GM21447 (cell line): Measurements from ENCODE around the gene NOTUM.

Experiments
- ATAC-seq: cut with Tn5 transposase; IDR thresholded peaks from one replicate; pipeline ENCODE4 v1.9.1; 2021; ENCODE audit not compliant: unreplicated experiment

The NOTUM gene

DNA sequence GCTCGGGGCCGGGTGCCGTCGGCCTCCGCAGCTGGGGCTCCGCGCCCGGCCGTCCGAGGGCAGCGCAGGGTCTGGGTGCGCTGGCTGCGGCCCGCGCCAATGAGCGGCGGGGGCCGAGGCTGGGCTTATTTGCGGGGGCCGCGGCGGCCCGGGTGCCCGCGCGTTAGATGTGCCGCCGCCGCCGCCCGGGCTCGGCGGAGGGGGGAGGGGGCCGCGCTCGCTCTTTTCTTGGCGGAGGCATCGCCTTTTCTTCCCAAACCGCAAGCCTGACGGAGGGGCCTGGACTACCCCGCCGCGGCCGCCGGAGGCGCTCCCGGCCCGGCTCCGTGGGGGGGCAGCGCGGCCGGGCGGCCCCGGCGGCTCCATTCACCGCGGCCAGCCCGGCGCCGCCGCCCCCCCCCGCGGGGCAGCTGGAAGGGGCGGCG, at the start of gene NOTUM:
Gene NOTUM (minus strand): TSS at position 101 of the 425 bp plus-strand sequence. CDS start 278 bp downstream, outside the sequence.
- ATAC-seq, result no peak

DNA sequence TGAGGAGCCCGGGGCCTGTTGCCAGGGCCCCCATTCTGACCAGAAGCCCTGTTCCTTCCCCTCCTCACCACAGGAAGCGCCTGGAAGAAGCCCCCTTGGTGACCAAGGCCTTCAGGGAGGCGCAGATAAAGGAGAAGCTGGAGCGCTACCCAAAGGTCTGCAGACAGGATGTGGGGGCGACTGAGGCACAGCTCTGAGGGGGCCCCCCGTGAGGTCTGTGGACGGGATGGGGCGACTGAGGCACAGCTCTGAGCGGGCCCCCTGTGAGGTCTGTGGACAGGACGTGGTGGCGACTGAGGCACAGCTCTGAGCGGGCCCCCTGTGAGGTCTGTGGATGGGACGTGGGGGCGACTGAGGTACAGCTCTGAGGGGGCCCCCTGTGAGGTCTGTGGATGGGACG, 48.4 kb upstream of the NOTUM start:
- ATAC-seq, result no peak

DNA sequence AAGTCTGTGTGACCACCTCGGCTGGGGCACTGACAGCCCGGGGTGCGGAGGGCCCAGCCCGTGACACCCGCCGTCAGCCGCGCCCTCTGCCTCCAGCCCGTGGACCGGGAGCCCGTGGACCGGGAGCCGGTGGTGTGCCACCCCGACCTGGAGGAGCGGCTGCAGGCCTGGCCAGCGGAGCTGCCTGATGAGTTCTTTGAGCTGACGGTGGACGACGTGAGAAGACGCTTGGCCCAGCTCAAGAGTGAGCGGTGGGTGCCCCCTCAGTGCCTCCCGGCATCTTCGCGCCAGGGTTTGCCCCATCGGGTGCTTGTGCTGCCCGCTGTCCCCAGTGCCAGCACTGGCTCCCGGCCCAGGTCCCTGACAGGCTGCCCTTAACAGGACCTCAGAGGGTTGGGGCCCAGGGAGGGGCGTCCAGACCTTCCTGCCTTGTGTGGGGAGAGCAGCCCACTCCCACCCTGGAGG, 48.0 kb upstream of the NOTUM start:
- ATAC-seq, result no peak

DNA sequence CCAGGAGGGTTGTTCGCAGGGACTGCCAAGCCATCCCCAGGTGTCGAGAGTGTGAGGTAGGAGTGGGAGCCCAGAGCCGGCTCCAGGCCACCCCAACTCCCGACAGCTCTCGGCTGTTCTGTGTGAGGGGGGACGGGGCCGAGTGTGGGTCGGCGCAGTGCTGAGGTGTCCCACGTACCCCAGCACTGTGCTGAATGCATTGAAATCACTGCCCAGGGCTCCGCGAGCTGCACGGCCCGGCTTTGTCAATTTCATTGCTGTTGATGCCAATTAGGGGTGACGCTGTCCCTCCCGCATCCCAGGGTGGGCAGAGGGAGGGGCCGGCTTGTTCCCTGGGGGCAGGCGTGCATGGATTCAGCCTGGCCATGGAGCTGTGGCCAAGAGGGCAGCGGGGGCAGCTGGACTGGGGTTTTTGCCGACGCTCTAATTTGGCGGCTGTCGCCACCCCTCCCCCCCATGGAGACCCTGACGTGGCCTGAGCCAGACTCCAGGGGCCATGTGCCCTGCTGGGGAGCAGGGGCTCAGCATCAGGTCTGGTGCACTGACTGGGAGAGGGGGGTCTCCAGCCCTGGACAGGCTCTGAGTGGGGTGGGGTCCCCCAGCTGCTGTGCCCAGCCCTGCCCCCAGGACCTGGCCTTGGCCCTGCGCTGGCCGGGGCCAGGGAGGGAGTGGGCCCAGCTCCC, 47.4 kb upstream of the NOTUM start:
- no peak for ATAC-seq

GRCh38 chr17:82007495-82008257, 46.7 kb upstream of the NOTUM start:
- no peak for ATAC-seq

DNA sequence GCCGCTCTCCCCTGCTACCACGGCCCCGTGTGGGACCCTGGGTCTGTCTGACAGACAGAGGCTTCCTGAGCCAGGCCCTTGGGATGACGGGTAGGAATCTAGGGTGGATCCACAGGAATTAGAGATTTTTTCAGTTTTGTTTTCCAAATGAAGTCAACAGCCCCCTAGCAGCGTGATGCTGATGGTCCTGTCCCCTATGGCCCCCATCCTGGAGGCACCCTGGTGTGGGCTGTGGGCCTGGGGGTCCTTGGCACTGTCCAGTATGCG, 46.2 kb upstream of the NOTUM start:
- no peak for ATAC-seq

GRCh38 chr17:82006468-82007227, 45.7 kb upstream of the NOTUM start:
- ATAC-seq, result no peak

GRCh38 chr17:82005701-82006348, 44.8 kb upstream of the NOTUM start:
- no peak for ATAC-seq

DNA sequence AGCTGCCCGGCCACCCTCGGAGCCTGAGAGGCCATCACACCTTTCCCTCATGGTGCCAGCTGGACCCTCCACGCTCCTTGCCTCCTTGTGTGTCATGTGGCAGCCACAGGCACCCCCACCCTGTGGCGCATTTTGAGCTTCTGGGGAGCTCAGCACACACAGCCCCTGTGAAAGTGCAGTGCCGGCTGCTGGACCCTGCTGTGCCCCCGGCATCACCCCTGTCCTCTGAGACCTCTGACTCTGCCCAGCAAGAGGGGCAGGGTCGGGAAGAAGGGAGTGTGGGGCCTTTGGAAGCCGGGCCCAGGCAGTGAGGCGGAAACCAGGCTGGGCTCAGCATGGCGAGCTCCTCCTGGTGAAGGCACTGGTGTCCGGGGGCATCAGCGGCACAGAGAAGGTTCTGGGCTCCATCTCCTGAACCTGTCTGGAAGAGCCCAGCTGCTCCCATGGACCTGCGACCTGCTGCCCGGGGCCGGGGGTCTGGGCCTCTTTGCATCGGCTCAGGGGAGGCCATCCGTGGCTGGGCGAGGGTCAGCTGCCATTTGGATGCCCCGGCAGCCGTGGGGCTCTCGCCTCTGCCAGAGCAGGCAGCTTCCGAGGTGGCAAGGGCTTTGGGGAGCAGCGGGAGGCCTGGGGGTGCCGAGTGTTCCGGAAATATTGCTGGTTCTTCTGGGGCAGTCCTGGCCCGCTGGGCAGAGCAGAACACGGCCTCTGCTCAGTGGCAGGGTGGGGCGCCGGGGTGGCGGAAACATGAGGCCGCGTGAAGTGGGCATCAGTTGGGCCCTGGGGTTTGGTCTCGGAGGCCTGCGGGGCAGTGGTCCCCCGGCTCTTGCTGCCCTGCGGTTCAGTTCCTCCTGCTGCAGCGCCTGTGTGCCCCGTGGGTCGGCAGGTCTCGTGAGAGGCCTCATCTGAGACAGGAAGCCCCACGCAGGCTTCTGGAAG, 43.8 kb upstream of the NOTUM start:
- no peak for ATAC-seq

- no peak for ATAC-seq
These were observed 42.7 kb upstream of the NOTUM start for GRCh38 chr17:82003411-82004381.

DNA sequence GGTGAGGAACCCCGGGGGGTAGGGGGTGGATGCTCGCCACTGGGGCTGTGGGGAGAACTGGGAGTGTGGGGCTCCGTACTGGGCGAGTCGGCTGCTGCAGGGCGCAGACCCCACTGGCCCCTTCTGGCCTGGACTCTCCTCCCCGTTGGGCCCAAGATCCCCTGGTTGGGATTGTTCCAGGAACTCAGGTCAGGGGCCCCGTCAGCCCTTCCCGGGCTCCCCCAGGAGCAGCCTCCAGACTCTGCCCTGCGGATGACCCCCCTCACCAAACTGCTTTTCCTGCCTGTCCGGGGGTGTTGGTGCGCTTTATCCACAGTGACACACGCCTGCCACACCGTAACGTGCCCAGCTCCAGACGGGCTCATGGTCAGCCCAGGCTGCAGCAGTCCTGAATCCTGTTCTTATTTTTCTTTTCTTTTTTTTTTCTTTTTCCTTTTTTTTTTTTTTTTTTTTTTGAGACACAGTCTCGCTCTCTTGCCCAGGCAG, 40.6 kb upstream of the NOTUM start:
- no peak for ATAC-seq

DNA sequence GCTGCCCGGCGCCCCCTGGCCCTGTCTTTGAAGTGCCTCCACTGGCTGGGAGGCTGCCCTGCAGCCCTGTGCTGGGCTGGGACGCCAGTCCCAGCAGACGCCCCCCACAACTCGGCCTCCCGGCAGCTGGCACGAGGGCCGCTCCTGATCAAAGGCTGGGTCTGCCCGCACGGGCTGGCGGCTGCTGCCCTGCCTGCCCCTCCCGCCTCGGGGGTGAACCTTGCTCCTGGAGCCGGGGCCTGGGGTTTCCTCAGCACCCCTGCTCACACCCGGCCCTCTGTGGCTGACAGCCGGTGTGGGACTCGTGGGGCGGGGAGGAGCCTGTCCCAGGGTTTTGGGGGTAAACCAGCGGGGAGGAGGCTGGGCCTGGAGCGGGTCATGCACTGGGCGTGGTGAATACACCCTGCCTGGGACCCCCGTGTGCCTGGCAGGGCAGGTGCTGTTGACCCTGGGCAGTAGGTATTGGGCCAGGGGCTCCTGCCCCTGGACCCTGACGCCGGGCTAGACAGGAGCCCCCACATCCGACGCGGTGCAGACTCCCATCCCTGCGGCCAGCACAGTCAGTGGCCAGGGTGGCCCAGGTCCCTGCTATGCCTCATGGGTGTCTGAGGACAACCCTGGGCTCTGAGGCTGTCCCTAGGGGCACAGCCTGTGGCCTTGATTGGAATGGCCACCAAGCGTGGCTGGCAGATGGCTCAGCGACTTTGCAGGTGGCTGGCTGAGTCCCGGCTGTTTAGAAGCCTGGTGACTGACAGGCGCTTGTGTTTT, 40.0 kb upstream of the NOTUM start:
- no peak for ATAC-seq

GRCh38 chr17:81999976-82000802, 39.2 kb upstream of the NOTUM start:
- no peak for ATAC-seq

DNA sequence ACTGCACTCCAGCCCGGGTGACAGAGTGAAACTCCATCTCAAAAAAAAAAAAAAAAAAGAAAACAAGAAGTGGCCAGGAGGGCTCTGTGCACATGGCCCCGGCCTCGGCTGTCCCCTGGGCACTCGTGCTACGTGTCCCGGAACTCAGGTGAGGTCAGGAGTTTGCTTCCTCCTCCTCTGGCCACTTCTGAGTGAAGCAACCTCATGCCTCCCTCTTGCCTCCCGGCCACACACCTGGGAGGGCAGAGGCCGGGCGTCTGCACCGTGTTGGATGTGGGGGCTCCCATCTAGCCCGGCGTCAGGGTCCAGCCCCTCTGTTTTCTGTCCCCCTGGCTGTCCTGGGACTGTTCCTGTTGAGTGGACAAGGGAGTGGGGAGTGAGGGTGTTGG, 38.6 kb upstream of the NOTUM start:
- ATAC-seq, result no peak

GRCh38 chr17:81998691-81999438, 37.9 kb upstream of the NOTUM start:
- no peak for ATAC-seq

GRCh38 chr17:81998212-81998611, 37.2 kb upstream of the NOTUM start:
- ATAC-seq, result no peak
